GM18873 (cell line): ENCODE measurements around the gene YTHDF2.
"Not testable (repeated sequence)": the region's sequence is repeated elsewhere in the genome, so short reads cannot be mapped to it uniquely, and the experiment has no call there.

Experiments used
- ATAC-seq: cut with Tn5 transposase; IDR thresholded peaks from one replicate; pipeline ENCODE4 v1.9.1; 2021; ENCODE audit warnings: mild to moderate bottlenecking, moderate library complexity, moderate number of reproducible peaks; ENCODE audit not compliant: unreplicated experiment, low FRiP score

The YTHDF2 gene

GRCh38 chr1:28758420-28758819 is 21.7 kb downstream of the YTHDF2 start:
- ATAC-seq = no peak

GRCh38 chr1:28759257-28759656 is 22.5 kb downstream of the YTHDF2 start:
- no peak for ATAC-seq

GRCh38 chr1:28761189-28761588 is 24.4 kb downstream of the YTHDF2 start:
- ATAC-seq = no peak

GRCh38 chr1:28766532-28767183 is 29.9 kb downstream of the YTHDF2 start:
- no peak for ATAC-seq

- ATAC-seq = no peak
Observed at GRCh38 chr1:28770601-28771165, 33.9 kb downstream of the YTHDF2 start.

- not testable (repeated sequence) for ATAC-seq
Observed at GRCh38 chr1:28771921-28772320, 35.2 kb downstream of the YTHDF2 start.

- no peak for ATAC-seq
Observed at GRCh38 chr1:28773105-28773504, 36.4 kb downstream of the YTHDF2 start.

GRCh38 chr1:28775121-28775942 is 38.6 kb downstream of the YTHDF2 start:
- no peak for ATAC-seq

GRCh38 chr1:28776341-28776740 is 39.6 kb downstream of the YTHDF2 start:
- ATAC-seq = no peak

- no peak for ATAC-seq
Observed at GRCh38 chr1:28778021-28778420, 41.3 kb downstream of the YTHDF2 start.

GRCh38 chr1:28779751-28780408 is 43.1 kb downstream of the YTHDF2 start:
- ATAC-seq = no peak

- no peak for ATAC-seq
Observed at GRCh38 chr1:28781305-28781704, 44.6 kb downstream of the YTHDF2 start.

GRCh38 chr1:28782011-28782410 is 45.3 kb downstream of the YTHDF2 start:
- ATAC-seq = no peak

- ATAC-seq = no peak
Observed at GRCh38 chr1:28783363-28783762, 46.6 kb downstream of the YTHDF2 start.

- ATAC-seq = no peak
Observed at GRCh38 chr1:28789412-28789811, 52.7 kb downstream of the YTHDF2 start.

- ATAC-seq = no peak
Observed at GRCh38 chr1:28789816-28790215, 53.1 kb downstream of the YTHDF2 start.

- no peak for ATAC-seq
Observed at GRCh38 chr1:28790377-28791035, 53.8 kb downstream of the YTHDF2 start.

GRCh38 chr1:28791929-28792328 is 55.2 kb downstream of the YTHDF2 start:
- ATAC-seq = not testable (repeated sequence)

GRCh38 chr1:28792644-28793121 is 55.9 kb downstream of the YTHDF2 start:
- ATAC-seq = no peak

GRCh38 chr1:28794582-28794981 is 57.8 kb downstream of the YTHDF2 start:
- ATAC-seq = not testable (repeated sequence)
